Caco-2 (cell line): ENCODE results near the gene CIB2. TPM values are rescaled to one million over a fixed set of nuclear protein-coding genes. Genes with fewer than 3 reads are reported as not detected.

Source experiments
- BruUV-seq: library from RNA; stranded (reverse); fragments of 400-500 nt; replicated peaks from 2 replicates; lab custom pipeline; 2021; lab: Mats Ljungman, UMichigan
- CTCF ChIA-PET: fragments of 300-600 bp; sonication (Branson Sonifier 250); formaldehyde crosslinking; loops from one replicate; lab custom pipeline; 2022; ENCODE audit warnings: antibody characterized with exemption; lab: Charles Lee
- POLR2A ChIA-PET: fragments of 300-600 bp; sonication (Branson Sonifier 250); formaldehyde crosslinking; loops from one replicate; lab custom pipeline; 2022; ENCODE audit warnings: antibody characterized with exemption; lab: Charles Lee
- DNase-seq, 2 experiments: peaks; one replicate each; pipeline versions ENCODE4 v3.0.0 to v3.0.0-alpha.2; 2020 to 2022
- H3K27me3 ChIP-seq: replicated peaks from 2 replicates; pipeline ENCODE4 v1.6.0; 2011; ENCODE audit warnings: low read length; ENCODE audit not compliant: control insufficient read depth, insufficient read depth
- H3K36me3 ChIP-seq: 2 replicates; pipeline ENCODE4 v1.5.1; 2011; ENCODE audit warnings: low read length; ENCODE audit not compliant: control insufficient read depth, insufficient read depth
- H3K4me1 ChIP-seq: fragments of 250-450 bp; sonication (Bioruptor Pico); 2 replicates; pipeline ENCODE4 v1.5.1; 2020; ENCODE audit warnings: mild to moderate bottlenecking
- H3K4me3 ChIP-seq: 2 replicates; pipeline ENCODE4 v1.5.1; 2011; ENCODE audit warnings: low read depth, mild to moderate bottlenecking, control low read depth, low read length
- H3K9me3 ChIP-seq: fragments of 250-450 bp; sonication (Bioruptor Pico); 2 replicates; pipeline ENCODE4 v1.5.1; 2020; ENCODE audit warnings: mild to moderate bottlenecking, moderate library complexity
- H3K27ac Mint-ChIP-seq: one replicate; pipeline ENCODE4 v1.8.0; 2022; ENCODE audit warnings: mixed read lengths; ENCODE audit not compliant: unreplicated experiment
- H3K27me3 Mint-ChIP-seq: one replicate; pipeline ENCODE4 v1.8.0; 2022; ENCODE audit warnings: mixed read lengths; ENCODE audit not compliant: insufficient read depth, unreplicated experiment
- H3K36me3 Mint-ChIP-seq: one replicate; pipeline ENCODE4 v1.8.0; 2022; ENCODE audit warnings: mild to moderate bottlenecking, mixed read lengths; ENCODE audit not compliant: insufficient read depth, unreplicated experiment
- H3K4me1 Mint-ChIP-seq: one replicate; pipeline ENCODE4 v1.8.0; 2022; ENCODE audit warnings: low read depth, mixed read lengths; ENCODE audit not compliant: unreplicated experiment
- H3K4me3 Mint-ChIP-seq: one replicate; pipeline ENCODE4 v1.8.0; 2022; ENCODE audit warnings: mild to moderate bottlenecking, moderate library complexity, mixed read lengths; ENCODE audit not compliant: unreplicated experiment
- H3K9me3 Mint-ChIP-seq: one replicate; pipeline ENCODE4 v1.8.0; 2022; ENCODE audit warnings: mixed read lengths; ENCODE audit not compliant: unreplicated experiment
- CTCF ChIP-seq, 2 experiments: fragments of 200-600 bp in 1 of 2; IDR thresholded peaks; 1 replicate in 1 of 2; 2 replicates in 1 of 2; pipeline versions ENCODE4 v1.5.1 to v1.8.0; 2011 to 2022; ENCODE audit warnings: antibody characterized with exemption in 1 of 2, control low read depth in 1 of 2, inconsistent platforms in 1 of 2, low read depth in 1 of 2, low read length in 1 of 2, mild to moderate bottlenecking in 1 of 2, moderate library complexity in 1 of 2; ENCODE audit not compliant: insufficient read depth in 1 of 2, severe bottlenecking in 1 of 2, unreplicated experiment in 1 of 2
- intact Hi-C: fragments of 100-400 bp; cut with micrococcal nuclease; formaldehyde crosslinking; loops from one replicate; pipeline ENCODE4 v1.10.0; 2022; ENCODE audit not compliant: unreplicated experiment
- total RNA-seq: library from RNA; stranded (reverse); gene quantifications from 2 replicates; pipeline ENCODE4 v1.2.3, GENCODE V29; 2022

CIB2 gene
- total RNA-seq, 1 experiment from 2014 or later = 0.75 TPM

- no peaks in the 10 kb centered on the region for H3K9me3 Mint-ChIP-seq
- Histone ChIP-seq H3K4me1 (peaks cover 12% of the 10 kb centered on the region), H3K9me3 (no peaks in the 10 kb centered on the region), H3K4me3 (no peak overlapping the region), H3K27me3 (no peaks in the 10 kb centered on the region), H3K36me3 (no peaks in the 10 kb centered on the region)
- BruUV-seq = no TSS peak
- H3K4me3 Mint-ChIP-seq = no peak overlapping the region
- H3K4me1 Mint-ChIP-seq = no peaks in the 10 kb centered on the region
- H3K36me3 Mint-ChIP-seq = no peaks in the 10 kb centered on the region
- TF ChIP-seq CTCF (IDR thresholded peaks at IDR 0.05; ENCODE audit: insufficient read depth in 1 of 2, low read depth in 1 of 2, low read length in 1 of 2, severe bottlenecking in 1 of 2, unreplicated experiment in 1 of 2) = no peak
- POLR2A ChIA-PET = no interaction called here
- no peaks in the 10 kb centered on the region for H3K27me3 Mint-ChIP-seq
- no peak for DNase-seq
- CTCF ChIA-PET = no interaction called here
- H3K27ac Mint-ChIP-seq = no peak overlapping the region
- intact Hi-C loops = no loop called here
Observed at GRCh38 chr15:78083186-78083585, 48.1 kb downstream of the CIB2 start.

- H3K4me1 ChIP-seq = peaks cover 12% of the 10 kb centered on the region; the same call in 1 of the 2 replicates
- no peaks in the 10 kb centered on the region for H3K4me1 Mint-ChIP-seq
- CTCF ChIA-PET = interaction anchor here (0.9 to 1.1 kb wide), 2 partner anchors 22 to 31 kb away, joined by 3 to 4 read pairs; no protein-coding TSS in a partner anchor
- no peak for TF ChIP-seq CTCF (IDR thresholded peaks at IDR 0.05; ENCODE audit: insufficient read depth in 1 of 2, low read depth in 1 of 2, low read length in 1 of 2, severe bottlenecking in 1 of 2, unreplicated experiment in 1 of 2)
- H3K36me3 Mint-ChIP-seq = no peaks in the 10 kb centered on the region
- no peaks in the 10 kb centered on the region for H3K27me3 Mint-ChIP-seq
- no peaks in the 10 kb centered on the region for H3K9me3 Mint-ChIP-seq
- POLR2A ChIA-PET = no interaction called here
- H3K36me3 ChIP-seq = no peaks in the 10 kb centered on the region
- intact Hi-C loops = no loop called here
- no peaks in the 10 kb centered on the region for H3K9me3 ChIP-seq
- no TSS peak for BruUV-seq
- no peak overlapping the region for H3K4me3 ChIP-seq
- no peak overlapping the region for H3K27ac Mint-ChIP-seq
- no peaks in the 10 kb centered on the region for H3K27me3 ChIP-seq
- DNase-seq = no peak
- no peak overlapping the region for H3K4me3 Mint-ChIP-seq
Observed at GRCh38 chr15:78082743-78083110, 48.5 kb downstream of the CIB2 start.

GRCh38 chr15:78082106-78082742 is 49.0 kb downstream of the CIB2 start:
- Histone ChIP-seq H3K36me3 (no peaks in the 10 kb centered on the region), H3K4me3 (no peak overlapping the region), H3K9me3 (no peaks in the 10 kb centered on the region), H3K4me1 (peaks cover 12% of the 10 kb centered on the region; the same call in 1 of the 2 replicates), H3K27me3 (no peaks in the 10 kb centered on the region)
- no TSS peak for BruUV-seq
- H3K36me3 Mint-ChIP-seq = no peaks in the 10 kb centered on the region
- no peak for DNase-seq
- H3K4me1 Mint-ChIP-seq = no peaks in the 10 kb centered on the region
- H3K27me3 Mint-ChIP-seq = no peaks in the 10 kb centered on the region
- H3K9me3 Mint-ChIP-seq = no peaks in the 10 kb centered on the region
- no peak overlapping the region for H3K4me3 Mint-ChIP-seq
- POLR2A ChIA-PET = no interaction called here
- no peak overlapping the region for H3K27ac Mint-ChIP-seq
- no peak for TF ChIP-seq CTCF (IDR thresholded peaks at IDR 0.05; ENCODE audit: insufficient read depth in 1 of 2, low read depth in 1 of 2, low read length in 1 of 2, severe bottlenecking in 1 of 2, unreplicated experiment in 1 of 2)
- intact Hi-C loops = no loop called here
- CTCF ChIA-PET = interaction anchor here (0.9 to 1.1 kb wide), 2 partner anchors 22 to 30 kb away, joined by 3 to 4 read pairs; no protein-coding TSS in a partner anchor
